Stimulated activated CD8-positive, alpha-beta memory T cell treated with anti-CD3 and anti-CD28 coated beads, Interleukin-4, amount 100 ng/mL, for 4 hours (primary cell): ENCODE results near the gene TNNT2.

Source experiments
- DNase-seq, 2 donors: peaks; one replicate each; pipeline ENCODE4 v3.0.0-alpha.2; 2020; ENCODE audit warnings: low read depth in 2 of 2, low spot score in 1 of 2

Gene TNNT2

GRCh38 chr1:201378804-201379203 is 1.3 kb upstream of the TNNT2 start:
- no peak for DNase-seq

GRCh38 chr1:201376464-201377374 is 761 bp downstream of the TNNT2 start:
- DNase-seq, result no peak

GRCh38 chr1:201376107-201376463 is 1.4 kb downstream of the TNNT2 start:
- DNase-seq, result no peak

GRCh38 chr1:201375169-201375568 is 2.3 kb downstream of the TNNT2 start:
- DNase-seq, result no peak

- DNase-seq, result no peak
These were observed 3.1 kb downstream of the TNNT2 start for GRCh38 chr1:201374364-201374763.

GRCh38 chr1:201371792-201372191 is 5.7 kb downstream of the TNNT2 start:
- DNase-seq, result no peak

- DNase-seq, result no peak
These were observed 6.2 kb downstream of the TNNT2 start for GRCh38 chr1:201371276-201371675.

GRCh38 chr1:201370500-201370899 is 7.0 kb downstream of the TNNT2 start:
- DNase-seq, result no peak

GRCh38 chr1:201369209-201369608 is 8.3 kb downstream of the TNNT2 start:
- no peak for DNase-seq

- no peak for DNase-seq
These were observed 10.8 kb downstream of the TNNT2 start for GRCh38 chr1:201366696-201367095.

GRCh38 chr1:201365251-201365650 is 12.2 kb downstream of the TNNT2 start:
- DNase-seq, result no peak

GRCh38 chr1:201364808-201365105 is 12.7 kb downstream of the TNNT2 start:
- DNase-seq, result no peak

GRCh38 chr1:201363467-201363866 is 14.0 kb downstream of the TNNT2 start:
- DNase-seq, result no peak

- no peak for DNase-seq
These were observed 14.6 kb downstream of the TNNT2 start for GRCh38 chr1:201362906-201363305.

GRCh38 chr1:201361652-201362504 is 15.6 kb downstream of the TNNT2 start:
- DNase-seq, result no peak

GRCh38 chr1:201360901-201361651 is 16.4 kb downstream of the TNNT2 start:
- DNase-seq, result no peak

GRCh38 chr1:201360486-201360885 is 17.0 kb downstream of the TNNT2 start:
- no peak for DNase-seq

- no peak for DNase-seq
These were observed 17.6 kb downstream of the TNNT2 start for GRCh38 chr1:201359873-201360210.

GRCh38 chr1:201359031-201359872 is 18.2 kb downstream of the TNNT2 start:
- no peak for DNase-seq

GRCh38 chr1:201358596-201358995 is 18.9 kb downstream of the TNNT2 start:
- DNase-seq, result no peak
